HepG2 (cell line): Measurements from ENCODE around the gene CHFR. TPM values are rescaled to one million over a fixed set of nuclear protein-coding genes. Genes with fewer than 3 reads are reported as not detected.

Source experiments
- BRCA1 ChIP-seq: sonication (generic); formaldehyde crosslinking; IDR thresholded peaks from 2 replicates; pipeline ENCODE4 v1.4.0; 2020; ENCODE audit warnings: missing genetic modification reagents
- CHCHD3 ChIP-seq: sonication (generic); formaldehyde crosslinking; IDR thresholded peaks from 2 replicates; pipeline ENCODE4 v1.8.0; 2022; ENCODE audit warnings: mild to moderate bottlenecking, missing genetic modification reagents, moderate library complexity
- GRHL1 ChIP-seq: sonication (generic); formaldehyde crosslinking; conservative IDR thresholded peaks from 2 replicates; pipeline ENCODE4 v1.8.0; 2022; ENCODE audit warnings: missing genetic modification reagents
- HNF1B ChIP-seq: sonication (generic); formaldehyde crosslinking; IDR thresholded peaks from 2 replicates; pipeline ENCODE4 v1.5.1; 2020; ENCODE audit warnings: mild to moderate bottlenecking, moderate library complexity, missing genetic modification reagents
- HNRNPH1 ChIP-seq: fragments of 200-400 bp; formaldehyde crosslinking; optimal IDR thresholded peaks from 2 replicates; pipeline ENCODE3; 2017; ENCODE audit warnings: mild to moderate bottlenecking, low read depth, low read length
- KAT2B ChIP-seq: fragments of 150-350 bp; IDR thresholded peaks from 2 replicates; pipeline ENCODE4 v1.6.1; 2014; ENCODE audit warnings: low read depth, low read length, borderline replicate concordance
- MEIS2 ChIP-seq: sonication (generic); formaldehyde crosslinking; IDR thresholded peaks from 2 replicates; pipeline ENCODE4 v1.9.0; 2021; ENCODE audit warnings: mild to moderate bottlenecking, missing genetic modification reagents
- MTF1 ChIP-seq: sonication (generic); formaldehyde crosslinking; IDR thresholded peaks from 2 replicates; pipeline ENCODE4 v1.5.0; 2020; ENCODE audit warnings: missing genetic modification reagents
- NCOA2 ChIP-seq: sonication (generic); formaldehyde crosslinking; IDR thresholded peaks from 2 replicates; pipeline ENCODE4 v1.8.0; 2022; ENCODE audit warnings: inconsistent platforms
- NCOR1 ChIP-seq: fragments of 200-600 bp; sonication (generic); IDR thresholded peaks from 2 replicates; pipeline ENCODE4 v1.7.0; 2017; ENCODE audit warnings: antibody characterized with exemption, low read length, borderline replicate concordance
- PAWR ChIP-seq: sonication (generic); formaldehyde crosslinking; IDR thresholded peaks from 2 replicates; pipeline ENCODE4 v1.4.0; 2020; ENCODE audit warnings: missing genetic modification reagents, mild to moderate bottlenecking, borderline replicate concordance
- REXO4 ChIP-seq: sonication (generic); formaldehyde crosslinking; IDR thresholded peaks from 2 replicates; pipeline ENCODE4 v1.8.0; 2022; ENCODE audit warnings: missing genetic modification reagents, mild to moderate bottlenecking, borderline replicate concordance
- RNF2 ChIP-seq: fragments of 450-650 bp; conservative IDR thresholded peaks from 2 replicates; pipeline ENCODE4 v1.6.1; 2016; ENCODE audit warnings: low read depth
- SUZ12 ChIP-seq: fragments of 150-350 bp; IDR thresholded peaks from 2 replicates; pipeline ENCODE4 v1.6.1; 2014; ENCODE audit warnings: low read depth, low read length
- THAP8 ChIP-seq: sonication (generic); formaldehyde crosslinking; IDR thresholded peaks from 2 replicates; pipeline ENCODE4 v1.5.1; 2020; ENCODE audit warnings: missing genetic modification reagents, mild to moderate bottlenecking, borderline replicate concordance
- ZC3H4 ChIP-seq: sonication (generic); formaldehyde crosslinking; IDR thresholded peaks from 2 replicates; pipeline ENCODE4 v1.4.0; 2020; ENCODE audit warnings: missing genetic modification reagents, borderline replicate concordance
- ZHX1 ChIP-seq: sonication (generic); formaldehyde crosslinking; IDR thresholded peaks from 2 replicates; pipeline ENCODE4 v1.8.1; 2022; ENCODE audit warnings: low read depth, mild to moderate bottlenecking, missing genetic modification reagents
- ZKSCAN5 ChIP-seq: sonication (generic); formaldehyde crosslinking; IDR thresholded peaks from 2 replicates; pipeline ENCODE4 v1.5.1; 2020; ENCODE audit warnings: mild to moderate bottlenecking, missing genetic modification reagents
- ZMAT3 ChIP-seq: sonication (generic); formaldehyde crosslinking; conservative IDR thresholded peaks from 2 replicates; pipeline ENCODE4 v1.7.0; 2021; ENCODE audit warnings: missing genetic modification reagents
- ZNF121 ChIP-seq: sonication (generic); formaldehyde crosslinking; IDR thresholded peaks from 2 replicates; pipeline ENCODE4 v1.5.0; 2020; ENCODE audit warnings: mild to moderate bottlenecking, missing genetic modification reagents
- ZNF530 ChIP-seq: sonication (generic); formaldehyde crosslinking; IDR thresholded peaks from 2 replicates; pipeline ENCODE4 v1.5.0; 2020; ENCODE audit warnings: low read depth, mild to moderate bottlenecking, missing genetic modification reagents
- ZNF556 ChIP-seq: sonication (generic); formaldehyde crosslinking; IDR thresholded peaks from 2 replicates; pipeline ENCODE4 v1.4.0; 2020; ENCODE audit warnings: mild to moderate bottlenecking, missing genetic modification reagents, borderline replicate concordance
- ZNF703 ChIP-seq: sonication (generic); formaldehyde crosslinking; IDR thresholded peaks from 2 replicates; pipeline ENCODE4 v1.5.1; 2020; ENCODE audit warnings: missing genetic modification reagents, mild to moderate bottlenecking, moderate library complexity, borderline replicate concordance
- ZNF83 ChIP-seq: sonication (generic); formaldehyde crosslinking; IDR thresholded peaks from 2 replicates; pipeline ENCODE4 v1.4.0; 2020; ENCODE audit warnings: missing genetic modification reagents, mild to moderate bottlenecking, borderline replicate concordance
- polyA plus RNA-seq, 8 experiments: library from polyadenylated mRNA; depleted of rRNA in 3 of 8; stranded (reverse) in 7 of 8; unstranded in 1 of 8; fragments of >200 nt; fragmentation: Illumina TruSeq in 4 of 8; extraction: Trizol in 4 of 8; gene quantifications; 2 replicates each; pipeline versions ENCODE4 v1.2.1 to v1.2.3, GENCODE V29; 2011 to 2016; ENCODE audit warnings: low read depth in 4 of 8, missing spikeins in 1 of 8, mixed read lengths in 1 of 8; ENCODE audit not compliant: insufficient read depth in 1 of 8
- total RNA-seq, 5 experiments: library from RNA; depleted of rRNA; stranded (reverse); fragments of >200 nt; fragmentation: Illumina TruSeq; extraction: Trizol; gene quantifications; 2 replicates each; pipeline ENCODE4 v1.2.3, GENCODE V29; 2016; ENCODE audit warnings: low read depth in 1 of 5

The CHFR gene
- total and polyA plus RNA-seq, 2 of the 13 experiments (the other 11 are each of a cell fraction or from before 2014, with no cell fraction given) = 21.4 to 21.5 TPM

- TF ChIP-seq KAT2B = no peak
- no peak for TF ChIP-seq ZHX1 (CRISPR knock-in tag)
- no peak for TF ChIP-seq RNF2
- no peak for TF ChIP-seq ZNF530 (CRISPR knock-in tag)
- no peak for TF ChIP-seq HNRNPH1
- 0 out of 2 replicates have a peak, but pooled peaks have one; percentile 11 for TF ChIP-seq ZNF121 (CRISPR knock-in tag)
- no peak for TF ChIP-seq ZMAT3
- no peak for TF ChIP-seq PAWR
- no peak for TF ChIP-seq MTF1
- no peak for TF ChIP-seq MEIS2 (CRISPR knock-in tag)
- TF ChIP-seq NCOA2 (CRISPR knock-in tag) = no peak; the same call in 1 of the 2 replicates
- TF ChIP-seq ZNF703 (CRISPR knock-in tag) = 0 out of 2 replicates have a peak, but pooled peaks have one; percentile 53
- TF ChIP-seq ZC3H4 (CRISPR knock-in tag) = no peak
- no peak for TF ChIP-seq CHCHD3
- TF ChIP-seq ZKSCAN5 = no peak
- TF ChIP-seq THAP8 (CRISPR knock-in tag) = no peak
- TF ChIP-seq SUZ12 = no peak
- TF ChIP-seq GRHL1 = no peak
- peak; percentile 21; the same call in 1 of the 2 replicates for TF ChIP-seq NCOR1
- TF ChIP-seq ZNF556 = peak; percentile 44; the same call in 1 of the 2 replicates
- TF ChIP-seq BRCA1 (CRISPR knock-in tag) = no peak
- peak; percentile 54; the same call in 1 of the 2 replicates for TF ChIP-seq HNF1B (CRISPR knock-in tag)
- TF ChIP-seq ZNF83 (CRISPR knock-in tag) = no peak
- TF ChIP-seq REXO4 (CRISPR knock-in tag) = no peak
Measured at GRCh38 chr12:132828706-132829534, 58.5 kb downstream of the CHFR start, which contains the start of gene GOLGA3 (continued).
